GM23248 (cell line): Measurements from ENCODE around the gene DZIP1L.

Experiments used
- EZH2 ChIP-seq: fragments of 200-600 bp; sonication (generic); IDR thresholded peaks from 2 replicates; pipeline ENCODE4 v1.6.1; 2018; ENCODE audit warnings: antibody characterized with exemption, mild to moderate bottlenecking; ENCODE audit not compliant: insufficient read depth, poor library complexity, severe bottlenecking
- EZH2phosphoT487 ChIP-seq: fragments of 200-600 bp; sonication (generic); IDR thresholded peaks from 2 replicates; pipeline ENCODE4 v1.6.1; 2018; ENCODE audit warnings: antibody characterized with exemption, moderate library complexity, mild to moderate bottlenecking, low read depth; ENCODE audit not compliant: insufficient read depth

- no peak for TF ChIP-seq EZH2
- no peak for TF ChIP-seq EZH2phosphoT487
Measured at GRCh38 chr3:138046085-138046484, 69.3 kb downstream of the DZIP1L start.
